Measurements from ENCODE around the gene CREB3L2.

The CREB3L2 gene

DNA sequence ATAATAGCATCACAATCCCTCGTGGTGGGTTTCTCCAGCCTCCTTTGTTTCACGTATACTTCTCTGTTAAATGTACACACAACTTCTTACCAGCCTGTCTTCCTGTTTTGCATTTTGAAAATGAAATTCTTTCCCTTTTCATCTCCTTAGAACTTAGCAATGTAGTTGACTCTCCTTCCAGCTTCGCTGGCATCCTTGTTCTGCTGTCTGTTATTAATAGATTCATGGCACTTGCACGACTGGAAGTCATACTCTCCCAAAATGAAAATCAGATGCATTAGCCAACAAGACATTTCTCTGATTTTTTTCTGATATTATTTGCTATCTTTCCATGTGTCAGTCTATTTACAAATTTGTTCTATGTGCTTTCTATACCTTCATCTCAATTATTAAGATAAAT lies 3.0 kb upstream of the CREB3L2 start:
- DNase-seq (ENCODE audit: extremely low spot score): no peak
- ChIA-PET POLR2A (no interaction called here), CTCF (interaction anchor here (0.9 to 22.4 kb wide), 7 partner anchors 9 to 349 kb away, joined by 3 to 494 read pairs (median 5); no protein-coding TSS in a partner anchor)
- TF ChIP-seq, protein P1, sequence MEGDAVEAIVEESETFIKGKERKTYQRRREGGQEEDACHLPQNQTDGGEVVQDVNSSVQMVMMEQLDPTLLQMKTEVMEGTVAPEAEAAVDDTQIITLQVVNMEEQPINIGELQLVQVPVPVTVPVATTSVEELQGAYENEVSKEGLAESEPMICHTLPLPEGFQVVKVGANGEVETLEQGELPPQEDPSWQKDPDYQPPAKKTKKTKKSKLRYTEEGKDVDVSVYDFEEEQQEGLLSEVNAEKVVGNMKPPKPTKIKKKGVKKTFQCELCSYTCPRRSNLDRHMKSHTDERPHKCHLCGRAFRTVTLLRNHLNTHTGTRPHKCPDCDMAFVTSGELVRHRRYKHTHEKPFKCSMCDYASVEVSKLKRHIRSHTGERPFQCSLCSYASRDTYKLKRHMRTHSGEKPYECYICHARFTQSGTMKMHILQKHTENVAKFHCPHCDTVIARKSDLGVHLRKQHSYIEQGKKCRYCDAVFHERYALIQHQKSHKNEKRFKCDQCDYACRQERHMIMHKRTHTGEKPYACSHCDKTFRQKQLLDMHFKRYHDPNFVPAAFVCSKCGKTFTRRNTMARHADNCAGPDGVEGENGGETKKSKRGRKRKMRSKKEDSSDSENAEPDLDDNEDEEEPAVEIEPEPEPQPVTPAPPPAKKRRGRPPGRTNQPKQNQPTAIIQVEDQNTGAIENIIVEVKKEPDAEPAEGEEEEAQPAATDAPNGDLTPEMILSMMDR (IDR thresholded peaks at IDR 0.05; ENCODE audit: control extremely low read depth, extremely low read depth, low read depth, missing control alignments): no peak

DNA sequence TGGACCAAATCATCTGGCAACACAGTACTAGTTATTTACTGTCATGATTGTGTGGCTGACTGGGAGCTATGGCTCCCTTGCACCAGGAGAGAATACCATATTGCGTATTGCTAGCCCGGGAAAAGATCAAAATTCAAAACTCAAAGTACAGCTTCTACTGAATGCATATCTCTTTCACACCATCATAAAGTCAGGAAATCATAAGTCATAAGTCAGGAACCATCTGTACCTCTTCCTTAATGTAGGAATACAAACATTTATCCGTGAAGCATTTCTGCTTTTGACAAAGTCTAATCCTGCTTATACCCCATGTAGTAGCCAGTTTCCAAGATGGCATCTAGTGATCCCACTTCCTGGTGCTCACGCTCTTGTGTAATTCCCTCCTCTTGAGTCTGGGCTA lies 2.2 kb upstream of the CREB3L2 start:
- DNase-seq (ENCODE audit: extremely low spot score): no peak
- TF ChIP-seq, protein P1 (IDR thresholded peaks at IDR 0.05; ENCODE audit: control extremely low read depth, extremely low read depth, low read depth, missing control alignments): no peak
- POLR2A ChIA-PET: no interaction called here
- CTCF ChIA-PET: interaction anchor here (0.7 to 22.4 kb wide), 9 partner anchors 9 to 348 kb away, joined by 3 to 494 read pairs (median 9); no protein-coding TSS in a partner anchor

DNA sequence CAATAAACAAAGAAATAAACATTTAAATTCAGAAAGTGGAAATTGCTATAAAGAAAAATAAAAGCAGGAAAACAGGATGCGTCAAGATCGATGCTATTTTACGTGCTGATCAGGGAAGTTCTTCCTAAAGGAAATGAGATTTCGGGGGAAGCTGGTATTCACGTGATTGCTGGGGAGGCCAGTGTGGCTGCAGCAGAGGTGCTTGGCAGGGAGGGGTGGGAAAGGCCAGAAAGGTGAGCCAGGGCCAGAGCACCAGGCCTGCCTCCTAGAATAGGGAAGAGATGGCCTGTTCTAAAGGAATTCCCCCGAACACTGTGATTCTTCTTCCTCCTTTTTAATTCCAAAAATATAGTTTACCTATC lies 923 bp upstream of the CREB3L2 start:
- ChIA-PET CTCF (interaction anchor here (0.7 to 22.4 kb wide), 35 partner anchors 8 to 412 kb away, joined by 3 to 494 read pairs (median 6); no protein-coding TSS in a partner anchor), POLR2A (no interaction called here)
- no peak for DNase-seq (ENCODE audit: extremely low spot score)
- TF ChIP-seq, protein P1 (IDR thresholded peaks at IDR 0.05; ENCODE audit: control extremely low read depth, extremely low read depth, low read depth, missing control alignments): no peak

DNA sequence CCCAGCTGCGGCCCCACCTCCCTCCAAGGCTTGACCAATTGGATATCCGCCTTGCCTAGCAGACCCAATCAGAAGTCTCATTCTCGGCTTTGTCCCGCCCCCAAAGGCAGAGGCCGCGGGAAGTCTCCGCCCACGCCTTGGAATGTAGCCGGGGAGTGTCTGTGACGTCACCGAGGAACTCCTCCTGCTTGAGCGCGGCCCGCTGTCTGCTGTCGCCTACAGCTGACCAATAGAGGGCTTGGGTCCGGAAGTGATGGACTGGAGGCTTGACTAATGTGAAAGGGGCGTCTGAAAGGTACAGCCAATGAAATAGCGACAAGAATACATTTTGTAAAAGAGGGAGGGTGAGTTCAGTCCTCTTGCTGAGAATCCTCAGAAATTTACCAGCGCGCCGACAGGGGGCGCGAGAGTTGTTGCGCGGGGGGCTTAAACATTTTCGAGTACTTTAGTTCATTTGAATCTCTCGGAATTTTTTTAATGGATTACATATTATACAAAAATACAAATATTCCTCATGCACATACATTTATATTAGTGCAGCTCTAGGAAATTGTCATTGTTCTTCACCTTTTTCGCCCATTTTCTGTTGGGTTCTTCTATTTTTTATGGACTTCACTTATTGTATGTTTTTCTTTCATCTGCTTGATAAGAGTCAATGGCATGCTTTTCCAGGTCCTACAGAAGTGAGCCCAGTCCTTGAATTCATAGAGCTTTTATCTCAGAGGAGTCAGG lies 376 bp upstream of the CREB3L2 start:
- ChIA-PET CTCF (interaction anchor here (0.7 to 22.4 kb wide), 46 partner anchors 7 to 412 kb away, joined by 3 to 494 read pairs (median 4); no protein-coding TSS in a partner anchor), POLR2A (interaction anchor here (1.2 kb wide), 1 partner anchor 43 kb away, joined by 4 read pairs; no protein-coding TSS in a partner anchor)
- TF ChIP-seq, protein P1 (IDR thresholded peaks at IDR 0.05; ENCODE audit: control extremely low read depth, extremely low read depth, low read depth, missing control alignments): peak; percentile 72
- DNase-seq (ENCODE audit: extremely low spot score): peak; percentile 95

DNA sequence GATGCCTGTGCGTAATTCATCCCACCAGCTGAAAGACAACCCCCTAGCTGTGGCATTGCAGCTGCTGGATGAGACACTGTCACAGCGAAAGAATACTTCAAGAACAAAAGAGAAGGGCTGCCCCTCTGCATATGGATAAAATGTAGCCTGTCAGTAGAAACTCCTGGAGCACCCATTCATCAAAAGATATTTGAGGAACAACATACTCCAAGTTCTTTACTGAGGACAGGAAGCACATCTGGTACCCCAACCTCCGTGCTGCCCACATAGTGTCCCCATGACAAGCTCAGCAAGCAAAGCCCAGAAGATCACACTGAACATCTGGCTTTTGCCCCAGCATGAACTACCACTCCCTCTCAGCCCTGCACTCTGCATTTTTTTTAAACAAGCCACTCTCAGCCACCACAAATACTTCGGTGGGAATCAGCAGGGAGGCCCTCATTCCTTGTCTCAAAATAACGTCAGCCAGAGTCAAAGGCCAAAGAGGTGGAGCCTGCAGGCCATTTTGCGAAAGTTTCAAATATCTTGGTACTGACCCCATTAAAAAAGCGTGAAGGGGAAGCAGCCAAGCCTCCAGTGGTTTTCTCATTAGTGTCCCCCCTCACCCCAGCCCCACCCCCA lies 1.7 kb downstream of the CREB3L2 start:
- POLR2A ChIA-PET: no interaction called here
- CTCF ChIA-PET: interaction anchor here (1.0 to 22.4 kb wide), 14 partner anchors 8 to 91 kb away, joined by 3 to 494 read pairs (median 12); no protein-coding TSS in a partner anchor
- TF ChIP-seq, protein P1 (IDR thresholded peaks at IDR 0.05; ENCODE audit: control extremely low read depth, extremely low read depth, low read depth, missing control alignments): no peak
- DNase-seq (ENCODE audit: extremely low spot score): no peak

DNA sequence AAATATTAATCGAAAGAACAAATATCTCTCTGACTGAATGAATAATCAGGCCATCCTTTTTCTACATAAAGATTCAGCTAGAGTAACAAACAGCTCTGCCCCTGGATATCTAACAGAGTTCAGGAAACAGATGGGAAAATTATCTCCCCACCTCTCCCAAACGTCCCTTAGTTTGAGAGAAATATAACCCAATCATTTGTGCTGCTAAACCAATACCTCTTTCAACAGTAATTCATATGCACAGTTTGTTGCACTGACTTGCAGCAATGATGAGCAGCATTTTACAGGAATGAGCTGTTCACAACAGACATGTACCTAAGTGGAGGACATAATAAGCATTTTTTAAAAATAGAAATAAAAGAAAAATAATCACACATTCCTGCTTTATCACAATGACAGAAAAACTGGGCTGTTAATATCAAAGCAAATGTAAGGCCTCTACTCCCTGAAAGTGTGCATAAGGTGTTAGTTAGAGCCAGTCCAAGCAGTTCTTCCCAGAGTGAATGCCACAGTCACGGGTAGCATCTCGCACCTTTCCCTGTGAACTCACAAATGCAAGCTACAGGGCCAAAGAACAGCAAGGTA lies 2.3 kb downstream of the CREB3L2 start:
- ChIA-PET POLR2A (no interaction called here), CTCF (interaction anchor here (1.0 to 22.4 kb wide), 17 partner anchors 8 to 343 kb away, joined by 3 to 494 read pairs (median 8); no protein-coding TSS in a partner anchor)
- TF ChIP-seq, protein P1 (IDR thresholded peaks at IDR 0.05; ENCODE audit: control extremely low read depth, extremely low read depth, low read depth, missing control alignments): no peak
- no peak for DNase-seq (ENCODE audit: extremely low spot score)
